RPMI7951 (cell line): ENCODE data around the gene ELOF1. TPM values are rescaled to one million over a fixed set of nuclear protein-coding genes. Genes with fewer than 3 reads are reported as not detected.

Experiments
- DNase-seq: peaks from one replicate; pipeline ENCODE4 v3.0.0-alpha.2; 2012; ENCODE audit warnings: low read depth
- total RNA-seq: library from RNA; depleted of rRNA; stranded (reverse); fragments of >200 nt; shearing (Covaris generic); gene quantifications from 2 replicates; pipeline ENCODE4 v1.2.3, GENCODE V29; 2014; rRNA removed

Gene ELOF1
- total RNA-seq, 1 experiment from 2014 or later: 62.6 TPM

- DNase-seq: peak; percentile 85
Measured at GRCh38 chr19:11535792-11536595, 23.0 kb downstream of the ELOF1 start.

- no peak for DNase-seq
Measured at GRCh38 chr19:11534948-11535347, 24.1 kb downstream of the ELOF1 start.

GRCh38 chr19:11534538-11534937 lies 24.5 kb downstream of the ELOF1 start:
- no peak for DNase-seq

GRCh38 chr19:11530432-11530831 lies 28.6 kb downstream of the ELOF1 start:
- DNase-seq: peak; percentile 61

GRCh38 chr19:11528551-11529341 lies 30.3 kb downstream of the ELOF1 start, which contains the start of gene ECSIT:
TSS of gene ECSIT (minus strand) at chr19:11529134. CDS start at chr19:11519170, 9,964 bp downstream.
- peak; percentile 99 for DNase-seq

GRCh38 chr19:11519138-11519537 lies 39.9 kb downstream of the ELOF1 start:
- DNase-seq: no peak

GRCh38 chr19:11513946-11514345 lies 45.1 kb downstream of the ELOF1 start:
- no peak for DNase-seq

- DNase-seq: no peak
Measured at GRCh38 chr19:11510444-11510843, 48.6 kb downstream of the ELOF1 start.

GRCh38 chr19:11507370-11508078 lies 51.5 kb downstream of the ELOF1 start:
- no peak for DNase-seq

- DNase-seq: no peak
Measured at GRCh38 chr19:11506967-11507366, 52.1 kb downstream of the ELOF1 start.

GRCh38 chr19:11506101-11506555 lies 52.9 kb downstream of the ELOF1 start:
- no peak for DNase-seq

GRCh38 chr19:11505504-11506100 lies 53.4 kb downstream of the ELOF1 start, which contains the start of gene ZNF653:
TSS of gene ZNF653 (minus strand) at chr19:11505839. CDS start at chr19:11505786, 53 bp downstream.
- peak; percentile 94 for DNase-seq

GRCh38 chr19:11505032-11505503 lies 54.0 kb downstream of the ELOF1 start:
- DNase-seq: peak; percentile 93

- DNase-seq: no peak
Measured at GRCh38 chr19:11504502-11505031, 54.5 kb downstream of the ELOF1 start.

Other genes with a start within 250 kb of the ELOF1 start
- 6.2 and 7.5 TPM in 2 replicates for gene RAB3D, start 219.6 kb downstream of the ELOF1 start, total RNA-seq
- 211 and 255 TPM in 2 replicates for gene TMEM205, start 213.0 kb downstream of the ELOF1 start, total RNA-seq
- gene CCDC159, start 212.7 kb downstream of the ELOF1 start, total RNA-seq: 4.3 and 4.8 TPM in 2 replicates
- 14.1 and 17.3 TPM in 2 replicates for gene PLPPR2, start 203.8 kb downstream of the ELOF1 start, total RNA-seq
- gene SWSAP1, start 184.6 kb downstream of the ELOF1 start, total RNA-seq: 2.0 and 3.0 TPM in 2 replicates
- gene EPOR, start 174.9 kb downstream of the ELOF1 start, total RNA-seq: 21.2 and 22.9 TPM in 2 replicates
- gene RGL3, start 139.9 kb downstream of the ELOF1 start, total RNA-seq: 3.3 and 4.2 TPM in 2 replicates
- gene ODAD3, start 124.1 kb downstream of the ELOF1 start, total RNA-seq: 2.3 and 3.1 TPM in 2 replicates
- gene PRKCSH, start 123.6 kb downstream of the ELOF1 start, total RNA-seq: 88.3 and 94.3 TPM in 2 replicates
- not detected in 2 replicates for gene ELAVL3, start 78.2 kb downstream of the ELOF1 start, total RNA-seq
- gene ZNF653, start 53.4 kb downstream of the ELOF1 start, total RNA-seq: 5.9 and 6.0 TPM in 2 replicates
- 47.9 and 51.2 TPM in 2 replicates for gene ECSIT, start 30.1 kb downstream of the ELOF1 start, total RNA-seq
- gene CNN1, start 20.4 kb downstream of the ELOF1 start, total RNA-seq: 0.96 and 3.0 TPM in 2 replicates
- gene ACP5, start 18.4 kb upstream of the ELOF1 start, total RNA-seq: 1.7 and 2.1 TPM in 2 replicates
- gene ZNF627, start 38.3 kb upstream of the ELOF1 start, total RNA-seq: 16.6 and 17.3 TPM in 2 replicates
- gene ZNF823, start 179.7 kb upstream of the ELOF1 start, total RNA-seq: 7.9 and 11.5 TPM in 2 replicates
- gene ZNF441, start 207.8 kb upstream of the ELOF1 start, total RNA-seq: 5.4 and 8.6 TPM in 2 replicates
- 1.9 and 2.5 TPM in 2 replicates for gene ZNF491, start 239.3 kb upstream of the ELOF1 start, total RNA-seq